ENCODE measurements around the gene TPRKB.
"Not testable (repeated sequence)": the region's sequence is repeated elsewhere in the genome, so short reads cannot be mapped to it uniquely, and the experiment has no call there.

TPRKB gene

GRCh38 chr2:73700131-73700611, 37.0 kb downstream of the TPRKB start:
- no peak for DNase-seq (ENCODE audit: low spot score)

- no peak for DNase-seq (ENCODE audit: low spot score)
These were observed 37.7 kb downstream of the TPRKB start for GRCh38 chr2:73699437-73699836.

- DNase-seq (ENCODE audit: low spot score), result no peak
These were observed 39.0 kb downstream of the TPRKB start for GRCh38 chr2:73698101-73698500.

GRCh38 chr2:73697606-73698005, 39.5 kb downstream of the TPRKB start:
- no peak for DNase-seq (ENCODE audit: low spot score)

GRCh38 chr2:73696985-73697384, 40.2 kb downstream of the TPRKB start:
- DNase-seq (ENCODE audit: low spot score), result not testable (repeated sequence)

- DNase-seq (ENCODE audit: low spot score), result not testable (repeated sequence)
These were observed 40.6 kb downstream of the TPRKB start for GRCh38 chr2:73696521-73696920.

GRCh38 chr2:73690372-73691088, 46.6 kb downstream of the TPRKB start:
- not testable (repeated sequence) for DNase-seq (ENCODE audit: low spot score)

GRCh38 chr2:73688494-73688893, 48.7 kb downstream of the TPRKB start:
- not testable (repeated sequence) for DNase-seq (ENCODE audit: low spot score)

- DNase-seq (ENCODE audit: low spot score), result no peak
These were observed 51.2 kb downstream of the TPRKB start for GRCh38 chr2:73685764-73686438.

- DNase-seq (ENCODE audit: low spot score), result not testable (repeated sequence)
These were observed 52.2 kb downstream of the TPRKB start for GRCh38 chr2:73684905-73685304.

- not testable (repeated sequence) for DNase-seq (ENCODE audit: low spot score)
These were observed 52.8 kb downstream of the TPRKB start for GRCh38 chr2:73684325-73684724.

GRCh38 chr2:73679951-73680571, 57.1 kb downstream of the TPRKB start:
- not testable (repeated sequence) for DNase-seq (ENCODE audit: low spot score)
